GM21723 (cell line): Measurements from ENCODE around the gene LIN28B.

Experiments
- ATAC-seq: cut with Tn5 transposase; IDR thresholded peaks from one replicate; pipeline ENCODE4 v1.9.1; 2021; ENCODE audit warnings: mild to moderate bottlenecking, moderate library complexity; ENCODE audit not compliant: unreplicated experiment

Gene LIN28B

GRCh38 chr6:105108631-105109262 is 151.8 kb downstream of the LIN28B start:
- no peak for ATAC-seq

GRCh38 chr6:105109955-105110895 is 153.3 kb downstream of the LIN28B start:
- no peak for ATAC-seq

- no peak for ATAC-seq
These were observed 154.2 kb downstream of the LIN28B start for GRCh38 chr6:105111105-105111504.

GRCh38 chr6:105111871-105112270 is 155.0 kb downstream of the LIN28B start:
- no peak for ATAC-seq

GRCh38 chr6:105112577-105112976 is 155.7 kb downstream of the LIN28B start:
- ATAC-seq, result no peak

GRCh38 chr6:105113422-105113821 is 156.5 kb downstream of the LIN28B start:
- ATAC-seq, result no peak

GRCh38 chr6:105116150-105116549 is 159.2 kb downstream of the LIN28B start:
- no peak for ATAC-seq

GRCh38 chr6:105120570-105120969 is 163.7 kb downstream of the LIN28B start:
- ATAC-seq, result no peak

GRCh38 chr6:105121981-105122380 is 165.1 kb downstream of the LIN28B start:
- ATAC-seq, result no peak

GRCh38 chr6:105122717-105123116 is 165.8 kb downstream of the LIN28B start:
- no peak for ATAC-seq
